Ovary (tissue), 1 donor: Measurements from ENCODE around the gene TM4SF4.

Source experiments
- EP300 ChIP-seq: sonication (generic); formaldehyde crosslinking; IDR thresholded peaks from one replicate; pipeline ENCODE4 v1.6.1; 2017; ENCODE audit warnings: antibody characterized with exemption
- POLR2A ChIP-seq: fragments of 450-650 bp; IDR thresholded peaks from one replicate; pipeline ENCODE4 v1.6.1; 2017; ENCODE audit warnings: antibody characterized with exemption, mild to moderate bottlenecking, moderate library complexity

DNA sequence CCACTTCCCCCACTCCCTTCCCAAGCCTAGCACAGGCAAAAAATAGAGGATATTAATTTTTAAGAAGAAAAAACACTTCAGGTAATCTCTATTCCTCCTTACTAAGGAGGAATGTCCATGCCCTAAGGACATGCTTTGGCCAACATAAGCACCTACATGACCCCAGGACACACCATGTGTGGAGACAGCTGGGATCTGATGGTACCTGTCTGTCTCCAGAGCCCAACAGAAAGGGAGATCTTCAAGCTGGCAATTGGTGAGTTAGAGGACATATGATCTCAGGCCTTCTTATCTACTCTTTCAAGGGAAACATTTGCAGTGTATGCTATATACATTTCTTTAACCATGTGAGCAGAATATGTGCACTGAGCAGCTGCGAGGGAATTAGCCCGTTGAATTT lies 7.0 kb downstream of the TM4SF4 start:
- TF ChIP-seq EP300: no peak
- no peak for TF ChIP-seq POLR2A
